ENCODE data around the gene CYB5R3.

The CYB5R3 gene

DNA sequence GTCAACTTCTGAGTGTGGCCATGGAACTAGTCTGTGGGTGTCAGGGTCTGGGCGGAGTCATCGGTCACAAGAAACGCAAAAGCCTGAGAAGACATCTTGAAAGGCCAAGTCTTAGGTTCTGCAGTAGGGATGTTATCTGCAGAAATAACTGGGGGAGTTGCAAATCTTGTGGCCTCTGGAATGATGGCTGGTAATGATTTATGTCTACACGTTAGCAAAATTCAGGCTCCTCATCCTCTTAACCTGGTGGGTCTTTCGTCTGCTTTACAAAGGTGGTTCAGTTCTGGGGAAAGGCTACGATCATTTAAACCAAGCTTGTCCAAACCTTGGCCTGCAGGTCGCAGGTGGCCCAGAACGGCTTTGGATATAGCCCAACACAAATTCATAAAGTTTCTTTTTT is 7.4 kb upstream of the CYB5R3 start:
- peaks cover 5% of the 10 kb centered on the region for H3K27me3 Mint-ChIP-seq

DNA sequence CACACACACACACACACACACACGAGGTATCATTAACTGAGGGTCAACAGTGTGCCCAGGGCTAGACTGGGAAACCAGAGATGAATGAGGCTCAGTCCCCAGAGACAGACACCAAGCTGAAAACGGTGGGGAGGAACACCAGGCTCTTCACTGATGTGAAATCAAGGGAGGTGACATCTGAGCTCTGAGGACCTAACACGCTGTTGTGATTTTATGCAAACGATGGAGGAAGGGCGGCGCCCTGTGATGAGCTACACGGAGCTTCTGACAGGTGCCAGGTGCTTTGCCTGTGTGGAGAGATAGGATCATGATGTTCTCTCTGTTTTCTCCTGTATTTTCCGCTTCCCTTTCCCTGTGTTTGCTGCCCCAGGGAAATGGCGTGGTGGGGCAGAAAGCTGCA is 6.5 kb upstream of the CYB5R3 start:
- ATAC-seq (no peak), DNase-seq (no peak)
- no peak overlapping the region for H3K4me3 Mint-ChIP-seq
- H3K4me1 Mint-ChIP-seq, result no peaks in the 10 kb centered on the region
- H3K9me3 Mint-ChIP-seq, result no peaks in the 10 kb centered on the region
- H3K27me3 Mint-ChIP-seq, result peaks cover 5% of the 10 kb centered on the region
- H3K27ac Mint-ChIP-seq, result no peak overlapping the region

More for the DNA sequence above, 7.4 kb upstream of the CYB5R3 start:
- Mint-ChIP-seq H3K9me3 (no peaks in the 10 kb centered on the region), H3K27ac (no peak overlapping the region), H3K4me3 (no peak overlapping the region), H3K4me1 (no peaks in the 10 kb centered on the region)
- ATAC-seq, result no peak
- no peak for DNase-seq

DNA sequence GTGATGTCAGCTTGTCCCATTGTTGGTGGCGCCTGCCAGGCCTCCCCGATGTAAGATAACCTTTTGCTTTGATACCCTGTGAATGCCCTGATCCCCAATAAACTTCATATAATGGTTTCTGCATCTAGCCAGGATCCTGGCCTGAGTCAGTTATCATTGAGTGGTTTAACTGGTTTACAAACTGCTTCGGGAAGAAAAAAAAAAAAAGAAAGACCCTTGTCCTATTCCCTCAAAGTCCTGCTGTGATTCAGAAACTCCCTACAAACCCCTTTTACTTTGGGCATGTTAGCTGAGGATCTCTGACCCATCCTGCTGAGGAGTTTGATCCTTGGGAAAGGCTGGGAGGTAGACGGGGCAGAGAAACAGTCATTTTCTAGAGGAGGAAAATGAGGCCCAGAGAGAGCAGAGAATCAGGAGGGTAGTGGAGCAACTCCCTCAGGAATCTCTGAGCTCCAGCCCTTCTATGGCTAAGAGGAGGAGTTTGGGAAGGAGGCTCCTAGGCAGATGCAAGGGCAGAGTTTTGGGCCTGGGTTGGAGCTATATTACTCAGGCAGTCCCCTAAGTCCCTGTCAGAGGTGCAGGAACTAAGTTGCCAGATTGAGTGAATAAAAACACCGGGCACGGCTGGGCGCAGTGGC is 5.4 kb upstream of the CYB5R3 start:
- no peak overlapping the region for H3K4me3 Mint-ChIP-seq
- ATAC-seq (no peak), DNase-seq (no peak)
- no peaks in the 10 kb centered on the region for H3K4me1 Mint-ChIP-seq
- no peaks in the 10 kb centered on the region for H3K9me3 Mint-ChIP-seq
- peaks cover 5% of the 10 kb centered on the region for H3K27me3 Mint-ChIP-seq
- peak overlapping the region in 1 of 2 donors; percentile 19 for H3K27ac Mint-ChIP-seq

DNA sequence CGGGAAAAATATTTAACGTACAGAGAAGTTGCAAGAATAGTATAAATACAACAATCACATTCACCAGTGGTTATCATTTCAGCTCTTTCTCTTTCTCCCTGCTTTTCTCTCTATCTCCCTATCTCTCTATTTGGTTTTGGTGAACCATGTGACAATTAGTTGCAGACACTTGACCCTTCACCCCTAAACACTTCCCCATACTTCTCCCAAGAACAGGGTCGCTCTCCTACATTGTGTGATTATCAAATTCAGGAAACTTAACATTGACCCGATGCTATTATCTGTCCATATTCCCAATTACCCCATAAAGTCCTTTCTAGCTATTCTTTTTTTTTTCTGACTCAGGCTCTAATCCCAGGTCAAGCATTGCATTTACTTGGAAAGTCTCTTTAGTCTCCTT is 4.8 kb upstream of the CYB5R3 start:
- Mint-ChIP-seq H3K4me1 (no peaks in the 10 kb centered on the region), H3K9me3 (no peaks in the 10 kb centered on the region), H3K27me3 (peaks cover 5% of the 10 kb centered on the region), H3K27ac (no peak overlapping the region), H3K4me3 (no peak overlapping the region)
- DNase-seq, result no peak
- no peak for ATAC-seq

DNA sequence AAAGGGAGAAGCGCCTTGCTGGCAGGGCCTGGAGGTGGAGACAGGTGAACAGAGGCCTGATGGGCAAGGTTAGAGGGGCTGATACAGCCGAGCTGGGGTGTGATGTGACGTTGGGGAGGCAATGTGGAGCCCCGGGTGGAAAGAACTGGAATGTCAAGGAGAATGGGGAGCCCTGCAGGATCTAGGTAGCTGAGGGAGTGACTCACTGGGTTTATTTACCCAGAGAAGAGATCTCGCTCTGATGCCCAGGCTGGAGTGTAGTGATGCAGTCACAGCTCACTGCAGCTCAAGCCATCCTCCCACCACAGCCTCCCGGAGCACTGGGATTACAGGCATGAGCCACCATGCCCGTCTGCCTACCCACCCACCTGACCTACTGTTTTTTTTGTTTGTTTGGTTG is 1.9 kb upstream of the CYB5R3 start:
- Mint-ChIP-seq H3K4me3 (peak overlapping the region in 1 of 2 donors; percentile 13), H3K27me3 (no peaks in the 10 kb centered on the region), H3K9me3 (no peaks in the 10 kb centered on the region), H3K4me1 (peaks cover 22% of the 10 kb centered on the region), H3K27ac (no peak overlapping the region)
- no peak for ATAC-seq
- DNase-seq, result no peak

DNA sequence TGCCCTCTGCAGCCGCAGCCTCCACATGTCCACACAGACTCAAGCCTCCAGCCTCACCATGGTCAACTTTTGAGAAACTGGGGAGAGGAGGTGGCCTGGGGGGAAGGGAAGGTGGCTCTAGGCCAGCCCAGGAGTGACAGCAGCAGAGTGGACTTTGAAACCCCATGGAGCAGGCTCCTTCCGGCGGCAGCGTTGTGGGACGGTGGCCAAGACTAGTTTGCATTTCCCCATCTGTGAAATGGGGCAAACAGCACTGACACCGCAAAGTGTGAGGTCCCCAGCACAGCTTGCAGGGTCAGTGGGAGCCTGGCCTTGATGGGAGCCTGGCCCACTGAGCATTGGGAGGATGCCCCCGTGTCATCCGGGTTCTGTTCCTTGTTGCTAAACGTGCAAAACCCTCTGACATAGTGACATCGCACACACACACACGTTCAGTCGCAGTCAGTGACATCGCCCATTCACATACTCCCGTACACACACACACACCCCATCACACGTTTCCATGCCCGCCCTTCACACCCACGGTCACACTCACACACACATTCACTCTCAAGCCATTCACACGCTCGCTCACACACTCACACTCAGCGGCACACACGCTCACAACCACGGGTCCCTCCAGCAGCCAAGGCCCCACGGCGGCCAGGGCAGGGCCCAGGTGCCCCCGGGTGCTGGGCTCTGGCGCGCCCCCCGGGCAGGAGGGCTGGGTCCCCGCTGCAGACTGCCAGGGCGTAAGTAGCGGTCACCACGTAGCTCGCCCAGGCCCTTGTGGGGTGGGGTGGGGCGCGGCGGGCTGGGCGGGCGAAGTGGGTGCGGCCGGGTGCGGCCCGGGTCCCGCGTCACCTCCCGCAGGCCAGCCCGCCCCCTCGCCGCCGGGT is 585 bp downstream of the CYB5R3 start:
- DNase-seq (peak in 1 of 2 donors; percentile 21), ATAC-seq (peak; percentile 66)
- Mint-ChIP-seq H3K4me1 (peaks cover 44% of the 10 kb centered on the region), H3K27me3 (no peaks in the 10 kb centered on the region), H3K9me3 (no peaks in the 10 kb centered on the region), H3K4me3 (peak overlapping the region; percentile 80 to 97), H3K27ac (peak overlapping the region; percentile 85 to 99)

DNA sequence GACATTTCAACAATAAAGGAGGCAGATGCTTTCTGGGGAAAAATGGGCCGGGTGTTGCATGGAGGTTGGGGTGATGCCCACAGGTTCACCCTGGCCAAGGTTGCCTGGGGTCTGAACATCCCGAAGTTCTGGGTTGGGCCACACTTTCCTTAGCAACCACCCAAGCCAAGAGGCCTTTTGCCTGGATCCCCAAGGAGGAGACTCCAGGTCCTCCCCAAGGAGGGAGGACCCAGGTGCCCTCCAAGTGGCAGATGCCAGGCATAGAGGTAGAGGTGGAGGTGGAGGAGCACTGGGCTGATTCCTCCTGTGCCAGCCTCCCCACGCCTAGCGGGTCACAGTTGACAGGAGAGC is 1.2 kb downstream of the CYB5R3 start:
- no peaks in the 10 kb centered on the region for H3K9me3 Mint-ChIP-seq
- H3K27ac Mint-ChIP-seq, result peak overlapping the region; percentile 19 to 38
- H3K4me3 Mint-ChIP-seq, result peak overlapping the region; percentile 80 to 97
- no peak for DNase-seq
- no peak for ATAC-seq
- peaks cover 45% of the 10 kb centered on the region for H3K4me1 Mint-ChIP-seq
- H3K27me3 Mint-ChIP-seq, result no peaks in the 10 kb centered on the region

DNA sequence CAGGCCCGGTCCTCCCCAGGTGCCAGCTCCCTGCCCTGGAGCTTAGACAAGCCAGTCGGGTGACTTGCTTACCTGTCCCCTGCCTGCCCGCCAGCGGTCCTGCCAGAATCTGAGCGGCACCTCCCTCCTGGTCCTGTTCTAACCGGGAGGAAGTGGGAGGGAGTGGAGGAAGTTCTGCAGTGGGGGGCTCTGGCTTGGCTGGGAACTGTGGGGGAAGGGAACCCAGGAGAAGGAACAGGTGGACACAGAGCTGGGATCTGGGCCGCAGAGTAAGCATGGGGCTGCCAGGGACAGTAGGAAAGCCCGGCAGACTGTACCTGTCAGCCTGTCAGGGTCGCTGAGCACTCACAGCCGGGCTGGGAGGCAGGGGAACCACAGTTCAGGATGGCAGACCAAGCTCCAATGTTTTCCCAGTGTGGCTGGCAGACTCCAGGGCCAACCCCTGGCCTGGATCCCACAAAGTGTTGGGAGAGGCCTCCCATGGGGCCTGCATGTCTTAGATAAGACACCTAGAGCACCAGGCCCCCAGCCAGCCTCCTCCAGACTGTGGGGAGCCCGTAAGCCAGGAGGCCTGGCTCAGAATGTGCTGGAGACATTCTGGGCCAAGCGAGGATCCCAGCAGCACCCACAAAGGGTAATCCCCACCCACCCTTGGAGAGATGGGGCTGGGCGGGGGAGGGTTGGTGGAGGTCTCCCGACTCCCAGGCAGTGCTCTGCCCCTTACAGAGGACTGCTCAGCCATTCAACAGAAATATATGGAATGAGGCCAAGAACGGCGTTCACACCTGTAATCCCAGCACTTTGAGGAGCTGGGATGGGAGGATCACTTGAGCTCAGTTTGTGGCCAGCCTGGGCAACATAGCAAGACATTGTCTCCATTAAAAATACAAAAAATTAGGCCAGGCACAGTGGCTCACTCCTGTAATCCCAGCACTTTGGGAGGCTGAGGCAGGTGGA is 2.3 kb downstream of the CYB5R3 start:
- Mint-ChIP-seq H3K27ac (no peak overlapping the region), H3K4me1 (peaks cover 48% of the 10 kb centered on the region), H3K27me3 (no peaks in the 10 kb centered on the region), H3K4me3 (peak overlapping the region; percentile 15), H3K9me3 (no peaks in the 10 kb centered on the region)
- no peak for ATAC-seq
- no peak for DNase-seq

DNA sequence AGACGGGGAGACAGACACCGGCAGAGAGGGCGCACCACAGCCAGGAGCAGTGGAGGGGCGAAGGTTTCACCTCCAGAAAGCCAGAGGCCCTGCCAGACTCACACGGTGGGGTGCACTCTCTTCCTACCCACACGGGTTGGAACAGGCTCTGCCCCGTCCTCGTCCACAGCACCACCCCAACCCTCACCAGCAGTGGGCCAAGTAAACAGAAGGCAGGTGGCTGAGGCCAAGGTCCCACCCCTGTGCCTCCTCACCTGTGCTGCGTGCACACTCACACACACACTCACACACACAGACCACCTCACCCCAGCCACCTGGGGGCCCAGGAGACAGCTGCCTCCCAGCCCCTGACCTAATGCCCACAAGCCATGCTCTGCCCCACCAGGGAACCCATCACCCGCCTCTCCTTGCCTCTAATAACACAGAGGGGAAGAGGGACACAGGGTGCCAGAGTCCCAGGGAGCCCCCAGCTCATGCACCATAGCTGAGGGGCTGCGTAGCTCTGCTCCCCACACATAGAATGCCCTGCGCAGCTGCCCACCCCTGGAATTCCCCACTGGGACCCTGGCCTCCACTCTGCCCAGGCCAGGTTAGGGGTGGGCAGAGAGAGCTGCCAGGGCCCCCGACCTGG is 3.1 kb downstream of the CYB5R3 start:
- Mint-ChIP-seq H3K9me3 (no peaks in the 10 kb centered on the region), H3K4me1 (peaks cover 48% of the 10 kb centered on the region), H3K27ac (no peak overlapping the region), H3K4me3 (no peak overlapping the region), H3K27me3 (no peaks in the 10 kb centered on the region)
- DNase-seq, result no peak
- ATAC-seq, result no peak

DNA sequence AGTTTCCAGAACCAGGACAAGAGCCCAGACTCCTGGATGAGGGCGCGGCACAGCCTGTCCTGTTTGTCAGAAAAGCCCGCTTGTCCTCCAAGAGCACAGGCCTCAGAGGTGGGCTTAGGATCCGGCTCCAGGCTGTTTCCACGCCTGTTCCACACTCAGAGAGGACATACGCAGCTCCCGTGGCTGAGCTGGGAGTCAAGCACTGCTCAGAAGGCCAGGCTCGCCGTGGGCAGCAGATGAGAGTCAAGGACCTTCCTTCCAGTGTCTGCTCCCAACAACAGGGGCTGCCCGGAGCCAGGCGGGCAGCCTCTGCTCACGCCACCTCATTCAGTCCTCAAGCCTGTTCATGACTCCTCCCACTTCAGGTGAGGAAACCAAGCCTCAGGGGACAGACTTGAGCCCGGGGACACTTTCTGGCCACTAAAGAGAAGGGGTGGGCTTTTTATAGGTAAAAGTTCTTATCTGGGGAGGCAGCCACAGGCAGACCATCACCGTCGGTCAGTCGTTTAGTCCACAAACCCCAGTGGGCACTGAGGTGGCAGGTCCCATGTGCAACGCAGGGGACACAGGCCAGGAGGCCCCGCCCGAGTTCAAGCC is 3.8 kb downstream of the CYB5R3 start:
- Mint-ChIP-seq H3K27ac (no peak overlapping the region), H3K4me3 (no peak overlapping the region), H3K9me3 (no peaks in the 10 kb centered on the region), H3K4me1 (peaks cover 54% of the 10 kb centered on the region), H3K27me3 (no peaks in the 10 kb centered on the region)
- DNase-seq, result no peak
- ATAC-seq, result no peak

DNA sequence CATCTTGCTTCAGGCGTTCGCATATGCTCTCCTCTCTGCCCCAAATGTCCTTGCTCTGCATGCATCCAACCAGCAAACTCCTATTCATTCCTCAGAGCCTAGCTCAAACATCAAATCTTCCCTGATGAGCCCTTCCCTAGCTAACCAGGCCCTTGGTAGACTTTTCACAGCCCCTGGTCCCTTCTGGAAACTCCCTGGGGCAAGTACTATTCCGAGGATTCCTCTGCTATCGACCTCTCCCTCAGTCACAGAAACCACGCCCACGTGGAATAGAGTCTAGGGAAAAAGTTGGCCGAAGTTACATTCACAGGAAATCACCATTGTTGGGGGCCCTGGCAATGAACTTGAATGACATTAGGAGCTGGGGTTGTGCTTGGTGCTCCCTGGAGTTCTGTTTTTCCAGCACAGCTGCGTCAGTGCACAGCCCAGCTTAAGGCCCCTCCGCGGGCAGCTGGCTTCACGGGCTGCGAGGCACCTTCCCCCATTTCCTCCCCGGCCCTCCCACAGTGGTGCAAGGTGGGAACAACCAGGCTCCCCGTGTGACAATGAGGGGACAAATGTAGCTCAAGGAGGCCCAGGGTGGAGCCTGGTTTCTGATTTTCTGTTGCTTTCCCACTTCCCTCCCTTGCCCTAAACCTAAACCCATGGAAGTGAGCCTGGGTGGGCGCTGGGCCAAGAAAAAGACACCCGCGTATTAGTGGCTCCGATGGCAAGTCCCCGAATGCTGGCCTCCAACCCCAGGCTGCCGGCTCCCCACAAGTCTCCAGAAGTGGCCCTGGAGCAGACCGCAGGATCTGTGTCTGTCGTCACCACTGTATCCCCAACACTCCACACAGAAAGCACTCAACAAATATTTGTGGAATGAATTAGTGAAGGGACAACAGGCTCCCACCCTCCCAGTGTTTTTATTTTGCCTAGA is 4.5 kb downstream of the CYB5R3 start:
- no peak for DNase-seq
- Mint-ChIP-seq H3K4me1 (peaks cover 54% of the 10 kb centered on the region), H3K27ac (peak overlapping the region in 1 of 2 donors; percentile 15), H3K9me3 (no peaks in the 10 kb centered on the region), H3K27me3 (no peaks in the 10 kb centered on the region), H3K4me3 (no peak overlapping the region)
- no peak for ATAC-seq

DNA sequence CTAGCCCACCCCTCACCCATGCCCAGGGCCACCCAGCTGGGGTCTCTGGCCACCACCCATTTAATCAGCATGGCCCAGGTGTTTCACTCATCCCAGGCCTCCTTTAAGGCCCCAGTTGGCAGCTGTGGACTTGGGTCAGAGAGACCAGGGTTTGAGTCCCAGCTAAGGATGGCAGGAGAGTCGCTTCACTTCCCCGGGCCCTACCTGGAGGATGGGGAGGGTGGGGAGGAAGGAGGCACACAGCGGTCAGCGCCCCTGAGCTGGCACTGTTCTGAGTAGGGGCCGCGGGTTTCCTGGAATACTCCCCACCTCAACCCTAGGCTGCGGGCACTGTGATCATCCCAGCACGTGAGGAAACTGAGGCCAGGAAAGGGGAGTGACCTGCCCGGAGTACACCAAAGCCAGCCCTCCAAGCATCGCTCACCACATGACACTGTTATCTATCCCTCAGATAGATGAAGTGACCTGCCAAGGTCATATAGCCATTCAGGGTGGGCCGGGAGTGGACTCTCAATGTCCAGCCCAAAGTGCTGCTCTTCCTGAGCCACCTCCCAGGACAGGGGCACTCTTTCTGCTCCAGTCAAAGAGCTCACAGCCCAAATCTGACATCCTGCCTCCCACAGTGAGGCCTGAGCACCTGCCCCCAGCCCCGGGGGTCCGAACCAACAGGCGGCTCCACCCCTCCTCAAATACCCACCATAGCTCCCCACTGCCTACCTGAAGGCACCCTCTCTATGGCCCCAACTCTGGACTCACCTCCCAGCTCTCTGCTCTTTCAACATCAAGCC is 5.4 kb downstream of the CYB5R3 start:
- no peak for DNase-seq
- no peak overlapping the region for H3K4me3 Mint-ChIP-seq
- no peaks in the 10 kb centered on the region for H3K27me3 Mint-ChIP-seq
- H3K27ac Mint-ChIP-seq, result peak overlapping the region in 1 of 2 donors; percentile 15
- no peaks in the 10 kb centered on the region for H3K9me3 Mint-ChIP-seq
- H3K4me1 Mint-ChIP-seq, result peaks cover 54% of the 10 kb centered on the region
- no peak for ATAC-seq

DNA sequence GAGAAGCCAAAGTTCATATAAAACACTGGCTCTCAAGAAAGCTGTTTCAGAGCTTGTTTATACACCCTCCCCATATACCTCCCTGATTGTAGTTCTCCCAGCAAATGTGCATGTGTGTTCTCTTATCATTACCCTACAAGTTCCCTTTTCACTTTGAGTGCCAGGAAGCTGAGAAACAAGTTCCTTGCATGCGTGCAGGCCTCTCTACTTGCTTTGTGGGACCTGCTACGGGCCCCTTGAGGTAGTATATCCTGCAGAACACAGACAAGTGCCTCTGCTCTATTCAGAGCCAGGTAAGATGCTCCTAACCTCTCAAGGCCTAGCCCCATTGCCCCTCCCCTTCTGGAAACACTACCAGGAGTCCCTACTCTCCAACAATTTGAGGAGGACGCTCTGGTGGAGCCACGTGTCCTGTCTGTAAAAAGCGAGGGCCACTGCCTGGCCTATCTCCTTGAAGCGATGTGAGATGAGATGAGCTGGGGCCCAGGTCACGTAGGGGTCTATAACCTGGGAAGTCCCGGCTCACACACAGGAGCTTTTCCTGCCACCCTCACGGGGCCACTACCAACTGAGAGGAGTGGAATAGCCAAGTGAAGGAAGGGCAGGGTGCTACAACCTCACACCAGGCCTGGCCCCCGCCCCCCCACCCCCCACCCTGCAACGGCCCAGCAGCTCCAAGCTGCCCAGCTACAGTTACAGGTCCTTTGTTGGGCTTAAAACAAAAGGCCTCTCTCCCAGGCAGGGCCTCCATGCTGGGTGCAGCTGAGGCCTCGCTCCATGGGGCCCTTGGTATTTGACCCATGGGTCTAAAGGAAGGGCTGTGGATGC is 6.2 kb downstream of the CYB5R3 start:
- no peak for ATAC-seq

More for the DNA sequence above, 6.2 kb downstream of the CYB5R3 start:
- DNase-seq, result no peak
- H3K4me1 Mint-ChIP-seq, result peaks cover 49% of the 10 kb centered on the region
- H3K4me3 Mint-ChIP-seq, result no peak overlapping the region
- no peaks in the 10 kb centered on the region for H3K27me3 Mint-ChIP-seq
- H3K9me3 Mint-ChIP-seq, result no peaks in the 10 kb centered on the region
- no peak overlapping the region for H3K27ac Mint-ChIP-seq

Measured in stimulated activated naive CD8-positive, alpha-beta T cell treated with anti-CD3 and anti-CD28 coated beads, Interleukin-15, amount 100 ng/mL, for 72 hours (primary cell).